Mucosa of descending colon (tissue), 3 donors: ENCODE results near the gene NR6A1. TPM values are rescaled to one million over a fixed set of nuclear protein-coding genes. Genes with fewer than 3 reads are reported as not detected.
A peak's percentile ranks its signal among the peaks of the same experiment; 100 is the strongest.

Experiments used
- ATAC-seq: fragments of 200-7000 bp; cut with Tn5 transposase; one replicate; pipeline ENCODE4 v1.9.1; 2020; ENCODE audit warnings: mild to moderate bottlenecking, moderate library complexity
- DNase-seq, 3 donors: peaks; one replicate each; pipeline ENCODE4 v3.0.0-alpha.2; 2020
- H3K36me3 ChIP-seq: fragments of 200-600 bp; one replicate; pipeline ENCODE4 v1.8.0; 2021; ENCODE audit warnings: low read depth, mild to moderate bottlenecking
- H3K4me1 ChIP-seq: fragments of 200-600 bp; one replicate; pipeline ENCODE4 v1.8.0; 2021; ENCODE audit warnings: low read depth, mild to moderate bottlenecking
- H3K4me3 ChIP-seq: fragments of 200-600 bp; one replicate; pipeline ENCODE4 v1.8.0; 2021; ENCODE audit warnings: mild to moderate bottlenecking
- H3K9me3 ChIP-seq: fragments of 200-600 bp; one replicate; pipeline ENCODE4 v1.8.0; 2021; ENCODE audit warnings: mild to moderate bottlenecking
- CTCF ChIP-seq: fragments of 200-600 bp; IDR thresholded peaks from one replicate; pipeline ENCODE4 v1.8.0; 2022; ENCODE audit warnings: antibody characterized with exemption, mild to moderate bottlenecking
- intact Hi-C, 2 donors: fragments of 100-400 bp; cut with DNase I in 1 of 2; cut with micrococcal nuclease in 1 of 2; formaldehyde crosslinking; loops; one replicate each; pipeline versions ENCODE4 v1.11.0 to v1.11.1; 2022; cut with DNase I, micrococcal nuclease
- total RNA-seq, 3 donors: library from RNA; stranded (reverse); fragmentation: NEBNext Ultra II Directional in 2 of 3; extraction: Animal tissue kit (Norgen Biotek cat#: 25700) in 2 of 3; gene quantifications; one replicate each; pipeline versions ENCODE4 v1.2.1 to v1.2.4, GENCODE V29; 2021 to 2023
- donor health status: DM: no; HTN: no; CAD: no; lungs with moderate emphysema.
- donor health status: DM: no; HTN: no; CAD: no.
- donor health status: DM: no; HTN: yes; CAD: no.

Gene NR6A1
- total RNA-seq, 3 donors from 2014 or later = 5.6 to 8.4 (median 7.0) TPM

- intact Hi-C loops = no loop called here
- ATAC-seq = peak; percentile 20
These were observed 6.2 kb downstream of the NR6A1 start for GRCh38 chr9:124764774-124765438.

GRCh38 chr9:124762633-124763032 lies 8.5 kb downstream of the NR6A1 start:
- H3K4me3 ChIP-seq = no peak overlapping the region
- DNase-seq = no peak
- H3K4me1 ChIP-seq = no peaks in the 10 kb centered on the region
- no peak for ATAC-seq
- H3K9me3 ChIP-seq = no peaks in the 10 kb centered on the region
- intact Hi-C loops = no loop called here
- no peak for TF ChIP-seq CTCF
- H3K36me3 ChIP-seq = no peaks in the 10 kb centered on the region

More at GRCh38 chr9:124764774-124765438, 6.2 kb downstream of the NR6A1 start:
- TF ChIP-seq CTCF = no peak
- Histone ChIP-seq H3K36me3 (no peaks in the 10 kb centered on the region), H3K9me3 (no peaks in the 10 kb centered on the region), H3K4me1 (peaks cover 14% of the 10 kb centered on the region), H3K4me3 (no peak overlapping the region)
- no peak for DNase-seq

GRCh38 chr9:124761710-124762109 lies 9.4 kb downstream of the NR6A1 start:
- H3K4me3 ChIP-seq = no peak overlapping the region

GRCh38 chr9:124761196-124761595 lies 9.9 kb downstream of the NR6A1 start:
- DNase-seq = no peak
- ATAC-seq = no peak
- intact Hi-C loops = no loop called here

More at GRCh38 chr9:124761710-124762109, 9.4 kb downstream of the NR6A1 start:
- DNase-seq (no peak), ATAC-seq (no peak)
- H3K9me3 ChIP-seq = no peaks in the 10 kb centered on the region
- H3K4me1 ChIP-seq = no peaks in the 10 kb centered on the region
- H3K36me3 ChIP-seq = no peaks in the 10 kb centered on the region
- intact Hi-C loops = no loop called here
- TF ChIP-seq CTCF = no peak

GRCh38 chr9:124760719-124761118 lies 10.4 kb downstream of the NR6A1 start:
- H3K36me3 ChIP-seq = no peaks in the 10 kb centered on the region
- no peaks in the 10 kb centered on the region for H3K9me3 ChIP-seq

More at GRCh38 chr9:124761196-124761595, 9.9 kb downstream of the NR6A1 start:
- no peak overlapping the region for H3K4me3 ChIP-seq
- H3K36me3 ChIP-seq = no peaks in the 10 kb centered on the region
- no peaks in the 10 kb centered on the region for H3K4me1 ChIP-seq
- no peak for TF ChIP-seq CTCF
- H3K9me3 ChIP-seq = no peaks in the 10 kb centered on the region

More at GRCh38 chr9:124760719-124761118, 10.4 kb downstream of the NR6A1 start:
- DNase-seq = no peak
- H3K4me1 ChIP-seq = no peaks in the 10 kb centered on the region
- H3K4me3 ChIP-seq = no peak overlapping the region
- intact Hi-C loops = no loop called here
- no peak for ATAC-seq
- no peak for TF ChIP-seq CTCF
